GM19324 (cell line): Measurements from ENCODE around the gene SHKBP1.
"Not testable (repeated sequence)": the region's sequence is repeated elsewhere in the genome, so short reads cannot be mapped to it uniquely, and the experiment has no call there.

ENCODE experiments used
- ATAC-seq: cut with Tn5 transposase; IDR thresholded peaks from one replicate; pipeline ENCODE4 v1.9.1; 2021; ENCODE audit warnings: mild to moderate bottlenecking, moderate library complexity; ENCODE audit not compliant: unreplicated experiment, low FRiP score

SHKBP1 gene

DNA sequence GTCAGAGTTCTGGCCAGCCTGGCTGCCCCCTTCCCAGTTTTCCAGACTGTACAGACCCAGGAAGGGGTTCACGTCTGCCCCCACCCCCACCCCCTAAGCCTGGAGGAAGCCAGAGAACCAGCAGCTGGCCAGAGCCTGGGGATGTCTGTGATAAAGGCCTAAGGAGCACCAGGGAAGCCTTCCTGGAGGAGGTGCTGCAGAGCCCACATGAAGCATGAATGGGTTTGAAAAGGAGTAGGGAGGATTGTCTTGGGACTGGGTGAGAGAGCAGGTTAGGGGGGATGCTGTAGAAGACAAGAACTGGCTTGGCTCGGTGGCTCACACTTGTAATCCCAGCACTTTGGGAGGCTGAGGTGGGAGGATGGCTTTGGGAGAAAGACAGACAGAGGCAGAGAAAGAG is 5.8 kb downstream of the SHKBP1 start:
- no peak for ATAC-seq

DNA sequence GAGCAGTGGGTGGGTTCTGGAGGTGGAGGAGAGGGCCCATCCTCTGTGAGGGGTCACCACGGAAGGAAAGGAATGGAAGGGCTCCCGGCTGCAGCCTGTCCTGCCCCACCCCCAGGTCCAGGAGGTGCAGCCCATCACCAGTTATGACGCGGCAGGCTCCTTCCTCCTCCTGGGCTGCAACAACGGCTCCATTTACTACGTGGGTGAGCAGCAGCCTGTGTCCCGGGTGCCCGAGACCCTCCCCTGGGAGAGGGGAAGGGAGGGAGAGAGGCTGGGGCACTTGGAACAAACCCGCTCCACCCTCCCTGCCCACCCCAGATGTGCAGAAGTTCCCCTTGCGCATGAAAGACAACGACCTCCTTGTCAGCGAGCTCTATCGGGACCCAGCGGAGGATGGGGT is 6.6 kb downstream of the SHKBP1 start:
- ATAC-seq: no peak

DNA sequence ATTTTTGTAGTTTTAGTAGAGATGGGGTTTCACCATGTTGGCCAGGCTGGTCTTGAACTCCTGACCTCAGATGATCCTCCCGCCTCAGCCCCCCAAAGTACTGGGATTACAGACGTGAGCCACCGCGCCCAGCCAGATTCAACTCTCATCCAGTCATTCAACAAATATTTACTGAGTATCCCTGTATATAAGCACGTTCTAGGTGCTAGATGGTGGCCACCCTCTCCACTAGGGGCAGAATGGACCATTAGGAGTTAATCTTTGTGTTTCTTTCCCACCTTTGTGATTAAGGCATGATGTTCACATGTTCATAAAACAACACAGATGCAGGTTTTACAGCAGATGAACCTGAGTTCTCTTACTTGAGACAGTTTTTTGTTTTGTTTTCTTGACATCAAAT is 7.3 kb downstream of the SHKBP1 start:
- ATAC-seq: no peak

DNA sequence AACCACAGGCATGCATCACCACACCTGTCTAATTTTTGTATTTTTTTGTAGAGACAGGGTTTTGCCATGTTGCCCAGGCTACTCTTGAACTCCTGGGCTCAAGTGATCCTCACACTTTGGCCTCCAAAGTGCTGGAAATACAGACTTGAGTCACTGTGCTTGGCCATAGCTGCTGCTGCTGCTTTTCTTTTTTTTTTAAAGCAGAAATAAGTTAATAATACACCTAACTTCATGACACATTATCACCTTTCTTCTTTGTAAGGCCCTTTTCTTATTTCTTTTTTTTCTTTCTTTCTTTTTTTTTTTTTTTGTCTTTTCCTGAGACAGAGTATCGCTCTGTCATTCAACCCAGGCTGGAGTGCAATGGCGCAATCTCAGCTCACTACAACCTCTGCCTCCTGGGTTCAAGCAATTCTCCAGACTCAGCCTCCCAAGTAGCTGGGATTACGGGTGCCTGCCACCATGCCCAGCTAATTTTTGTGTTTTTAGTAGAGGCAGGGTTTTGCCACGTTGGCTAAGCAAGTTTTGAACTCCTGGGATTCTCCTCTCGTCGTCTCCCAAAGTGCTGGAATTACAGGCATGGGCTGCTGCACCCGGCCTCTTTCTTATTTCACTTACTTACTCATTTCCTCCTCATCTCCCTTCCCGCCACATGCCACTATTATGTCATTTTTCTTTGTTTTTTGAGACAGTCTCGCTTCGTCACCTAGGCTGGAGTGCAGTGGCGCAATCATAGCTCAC is 8.7 kb downstream of the SHKBP1 start:
- no peak for ATAC-seq

DNA sequence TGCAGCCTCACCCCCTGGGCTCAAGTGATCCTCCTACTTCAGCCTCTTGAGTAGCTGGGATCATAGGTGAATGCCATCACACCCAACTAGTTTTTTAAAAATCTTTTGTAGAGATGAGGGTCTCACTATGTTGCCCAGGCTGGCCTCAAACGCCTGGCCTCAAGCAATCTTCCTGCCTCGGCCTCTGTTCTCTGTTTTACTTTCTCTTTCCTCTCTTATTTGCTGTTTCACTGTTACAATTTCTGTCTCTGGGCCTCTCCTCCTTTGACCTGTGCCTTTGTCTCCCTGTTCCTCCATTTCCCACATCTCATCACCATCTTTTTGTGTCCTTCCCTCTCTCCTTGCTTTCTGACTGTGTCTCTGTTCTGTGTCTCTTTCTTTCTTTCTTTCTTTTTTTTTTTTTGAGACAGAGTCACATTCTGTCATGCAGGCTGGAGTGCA is 9.3 kb downstream of the SHKBP1 start:
- ATAC-seq: no peak

DNA sequence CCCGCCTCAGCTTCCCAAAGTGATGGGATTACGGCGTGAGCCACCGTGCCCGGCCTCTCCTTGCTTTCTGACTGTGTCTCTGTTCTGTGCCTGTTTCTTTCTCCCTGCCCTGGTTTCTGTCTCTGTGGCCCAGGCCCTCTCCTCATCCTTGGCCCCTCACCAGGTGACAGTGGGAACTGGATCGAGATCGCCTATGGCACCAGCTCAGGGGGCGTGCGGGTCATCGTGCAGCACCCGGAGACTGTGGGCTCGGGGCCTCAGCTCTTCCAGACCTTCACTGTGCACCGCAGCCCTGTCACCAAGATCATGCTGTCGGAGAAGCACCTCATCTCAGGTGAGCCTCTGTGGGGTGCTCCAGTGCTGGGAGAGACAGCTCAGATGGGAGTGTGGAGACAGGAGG is 9.9 kb downstream of the SHKBP1 start:
- ATAC-seq: no peak

DNA sequence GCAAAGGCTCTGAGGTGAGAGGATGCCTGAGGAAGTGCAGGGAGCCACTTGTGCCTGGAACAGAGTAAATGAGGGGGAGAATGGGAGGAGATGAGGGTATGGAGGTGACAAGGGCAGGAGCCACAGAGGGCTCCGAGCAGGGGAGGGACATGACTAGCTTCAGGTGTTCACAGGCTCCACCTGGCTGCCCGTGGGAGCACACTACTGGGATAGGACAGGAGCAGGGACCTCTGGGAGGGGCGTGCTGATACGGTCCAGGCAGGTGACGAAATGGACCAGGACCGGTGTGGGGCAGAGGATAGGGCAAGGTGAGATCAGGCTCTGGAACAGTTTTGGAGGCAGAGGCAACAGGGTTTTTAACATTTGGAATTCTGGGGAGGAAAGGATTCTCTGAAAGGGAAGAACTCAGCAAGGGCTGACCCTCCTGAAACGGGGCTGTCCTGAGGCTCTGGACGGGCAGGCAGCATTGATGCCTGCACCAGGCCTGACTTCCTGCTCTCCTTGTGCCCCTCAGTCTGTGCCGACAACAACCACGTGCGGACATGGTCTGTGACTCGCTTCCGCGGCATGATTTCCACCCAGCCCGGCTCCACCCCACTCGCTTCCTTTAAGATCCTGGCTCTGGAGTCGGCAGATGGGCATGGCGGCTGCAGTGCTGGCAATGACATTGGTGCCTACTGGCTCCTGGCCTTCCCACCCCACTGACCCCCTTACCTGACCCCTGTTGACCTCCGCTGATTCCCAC is 11.6 kb downstream of the SHKBP1 start:
- no peak for ATAC-seq

DNA sequence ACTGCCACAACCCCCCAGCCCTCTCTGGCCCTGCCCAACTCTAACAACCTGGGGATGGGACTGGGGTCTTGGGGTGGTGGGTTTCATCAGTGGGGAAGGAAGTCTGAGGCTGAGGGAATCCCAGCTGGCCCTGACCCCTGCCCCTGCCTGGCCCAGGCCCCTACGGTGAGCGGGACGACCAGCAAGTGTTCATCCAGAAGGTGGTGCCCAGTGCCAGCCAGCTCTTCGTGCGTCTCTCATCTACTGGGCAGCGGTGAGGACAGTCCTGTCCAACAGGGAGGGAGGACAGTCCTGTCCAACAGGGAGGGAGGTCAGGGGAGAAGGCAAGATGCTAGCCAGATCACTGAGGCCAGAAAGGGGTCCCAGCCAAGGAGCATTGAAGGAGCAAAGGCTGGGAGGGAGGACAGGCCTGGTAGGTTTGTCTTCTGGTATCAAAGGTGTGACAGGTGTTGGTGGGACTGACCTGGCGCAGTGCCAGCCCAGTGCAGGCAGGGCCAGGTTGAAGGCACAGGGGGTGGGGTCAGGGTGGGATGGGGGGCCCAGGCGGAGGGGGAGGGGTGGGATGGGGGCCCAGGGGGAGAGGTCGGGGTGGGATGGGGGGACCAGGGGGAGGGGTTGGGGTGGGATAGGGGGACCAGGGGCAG is 12.4 kb downstream of the SHKBP1 start:
- no peak for ATAC-seq

DNA sequence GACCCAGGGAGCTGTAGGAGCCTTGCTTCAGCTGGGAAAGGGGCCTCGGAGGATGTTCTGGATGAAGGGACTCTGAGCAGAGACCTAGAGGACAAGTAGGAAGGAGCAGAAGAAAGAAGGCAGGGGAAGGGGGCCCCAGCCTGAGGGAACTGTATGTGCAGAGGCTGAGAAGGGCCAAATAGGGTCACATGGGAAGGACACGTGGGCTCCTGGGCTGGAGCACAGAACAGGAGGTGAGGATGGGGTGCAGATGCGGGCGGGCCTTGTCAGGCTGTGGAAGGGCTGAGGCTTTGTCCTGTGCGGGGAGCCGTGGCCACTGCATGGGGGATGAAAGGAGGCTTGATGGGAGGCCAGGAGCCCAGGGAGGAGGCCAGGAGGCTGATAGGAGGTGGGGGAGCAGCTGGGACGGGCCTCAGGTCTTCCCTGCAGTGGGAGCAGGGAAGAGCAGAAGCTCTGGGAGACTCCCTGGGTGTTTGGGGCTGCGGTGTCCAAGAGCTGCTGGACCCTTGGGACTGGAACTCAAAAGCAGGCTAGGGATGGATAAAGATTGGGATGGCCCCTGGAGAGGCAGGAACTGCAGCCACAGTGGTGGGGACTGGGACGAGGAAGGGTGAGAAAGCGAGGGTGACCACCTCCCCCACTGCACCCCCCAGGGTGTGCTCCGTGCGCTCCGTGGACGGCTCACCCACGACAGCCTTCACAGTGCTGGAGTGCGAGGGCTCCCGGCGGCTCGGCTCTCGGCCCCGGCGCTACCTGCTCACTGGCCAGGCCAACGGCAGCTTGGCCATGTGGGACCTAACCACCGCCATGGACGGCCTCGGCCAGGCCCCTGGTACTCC is 13.1 kb downstream of the SHKBP1 start:
- no peak for ATAC-seq

DNA sequence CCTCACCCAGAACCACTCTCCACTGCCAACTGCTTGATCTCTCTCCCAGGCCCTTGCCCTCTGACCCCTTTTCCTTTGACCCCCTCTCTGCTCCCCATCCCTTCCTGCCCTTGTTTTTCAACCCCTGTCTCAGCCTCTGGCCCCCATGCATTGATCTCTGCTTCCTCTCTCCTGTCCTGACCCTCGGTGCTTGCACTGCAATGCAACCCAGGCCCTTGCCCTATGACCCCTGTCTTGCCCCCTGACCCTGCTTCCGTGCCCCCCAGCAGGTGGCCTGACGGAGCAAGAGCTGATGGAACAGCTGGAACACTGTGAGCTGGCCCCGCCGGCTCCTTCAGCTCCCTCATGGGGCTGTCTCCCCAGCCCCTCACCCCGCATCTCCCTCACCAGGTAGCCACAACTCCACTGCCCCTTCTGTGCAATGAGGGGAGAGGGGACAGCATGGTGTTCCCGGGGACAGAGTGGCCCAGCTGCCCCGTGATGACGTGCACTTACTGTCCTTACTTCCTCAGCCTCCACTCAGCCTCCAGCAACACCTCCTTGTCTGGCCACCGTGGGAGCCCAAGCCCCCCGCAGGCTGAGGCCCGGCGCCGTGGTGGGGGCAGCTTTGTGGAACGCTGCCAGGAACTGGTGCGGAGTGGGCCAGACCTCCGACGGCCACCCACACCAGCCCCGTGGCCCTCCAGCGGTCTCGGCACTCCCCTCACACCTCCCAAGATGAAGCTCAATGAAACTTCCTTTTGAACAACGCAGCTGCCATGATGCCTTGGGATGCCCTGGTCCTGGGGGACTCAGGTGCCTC is 14.0 kb downstream of the SHKBP1 start:
- ATAC-seq: no peak

DNA sequence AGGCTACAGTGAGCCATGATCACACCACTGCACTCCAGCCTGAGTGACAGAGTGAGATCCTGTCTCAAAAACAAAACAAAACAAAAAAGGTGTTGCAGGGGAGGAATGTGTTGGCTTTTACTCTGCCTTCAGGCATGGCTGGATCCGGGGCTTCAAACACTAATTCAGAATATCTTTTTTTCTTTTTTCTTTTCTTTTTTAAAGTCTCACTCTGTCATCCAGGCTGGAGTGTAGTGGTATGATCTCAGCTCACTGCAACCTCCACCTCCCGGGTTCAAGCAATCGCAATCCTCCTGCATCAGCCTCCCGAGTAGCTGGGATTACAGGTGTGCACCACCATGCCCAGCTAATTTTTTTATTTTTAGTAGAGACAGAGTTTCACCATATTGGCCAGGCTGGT is 15.1 kb downstream of the SHKBP1 start:
- ATAC-seq: not testable (repeated sequence)

DNA sequence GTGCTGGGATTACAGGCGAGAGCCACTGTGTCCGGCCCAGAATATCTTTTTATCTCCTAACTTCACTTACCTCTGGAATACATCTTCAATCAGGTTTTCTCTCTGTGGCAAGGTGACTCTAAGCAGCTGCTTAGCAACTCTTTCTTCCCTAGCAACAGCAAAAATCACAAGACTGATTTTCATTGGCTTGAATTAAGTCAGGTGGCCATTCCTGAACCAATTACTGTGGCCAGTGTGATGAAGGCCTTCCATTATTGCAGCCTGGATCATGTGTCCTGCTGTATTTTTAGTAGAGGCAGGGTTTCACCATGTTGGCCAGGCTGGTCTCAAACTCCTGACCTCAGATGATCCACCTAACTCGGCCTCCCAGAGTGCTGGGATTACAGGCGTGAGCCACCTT is 15.5 kb downstream of the SHKBP1 start:
- ATAC-seq: no peak

DNA sequence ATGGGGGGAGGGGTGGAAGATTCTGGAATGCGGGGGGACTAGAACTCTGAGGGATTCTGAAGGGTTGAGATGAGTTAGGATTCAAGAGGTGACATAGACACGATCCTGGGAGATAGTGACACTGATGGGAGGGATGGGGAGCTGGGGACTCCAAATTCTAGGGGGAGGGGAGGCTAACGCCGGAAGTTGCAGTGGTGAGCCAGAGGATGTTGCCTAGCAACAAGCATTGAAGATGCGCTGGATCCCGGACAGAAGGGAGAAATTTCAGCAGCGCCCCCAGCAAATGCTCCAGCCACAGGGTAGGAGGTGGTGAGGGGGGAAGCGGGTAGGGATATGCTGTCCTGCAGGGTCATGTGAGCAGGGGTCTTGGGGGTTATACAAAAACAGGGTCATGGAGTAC is 17.6 kb downstream of the SHKBP1 start:
- ATAC-seq: no peak

DNA sequence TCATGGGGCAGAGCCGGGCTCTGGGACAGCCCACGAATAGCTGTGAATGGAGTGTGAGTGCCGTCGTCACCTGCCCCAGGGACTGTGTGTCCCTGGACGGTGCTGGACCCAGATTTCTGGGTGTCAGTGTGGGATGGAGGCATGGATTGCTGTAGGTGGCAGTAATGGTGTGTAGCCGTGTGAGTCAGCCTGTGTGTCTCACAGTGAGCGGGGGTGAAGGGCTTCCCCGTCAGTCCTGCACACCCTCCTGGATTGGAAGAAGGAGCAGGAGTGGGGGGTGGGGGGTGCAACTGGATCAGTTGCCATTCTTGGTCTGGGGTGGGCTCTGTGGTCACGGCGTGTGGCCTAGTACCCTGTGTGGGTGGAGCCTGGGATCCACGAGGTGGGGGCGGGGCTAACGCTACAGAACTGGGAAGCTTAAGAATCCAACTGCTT is 18.0 kb downstream of the SHKBP1 start:
- no peak for ATAC-seq

DNA sequence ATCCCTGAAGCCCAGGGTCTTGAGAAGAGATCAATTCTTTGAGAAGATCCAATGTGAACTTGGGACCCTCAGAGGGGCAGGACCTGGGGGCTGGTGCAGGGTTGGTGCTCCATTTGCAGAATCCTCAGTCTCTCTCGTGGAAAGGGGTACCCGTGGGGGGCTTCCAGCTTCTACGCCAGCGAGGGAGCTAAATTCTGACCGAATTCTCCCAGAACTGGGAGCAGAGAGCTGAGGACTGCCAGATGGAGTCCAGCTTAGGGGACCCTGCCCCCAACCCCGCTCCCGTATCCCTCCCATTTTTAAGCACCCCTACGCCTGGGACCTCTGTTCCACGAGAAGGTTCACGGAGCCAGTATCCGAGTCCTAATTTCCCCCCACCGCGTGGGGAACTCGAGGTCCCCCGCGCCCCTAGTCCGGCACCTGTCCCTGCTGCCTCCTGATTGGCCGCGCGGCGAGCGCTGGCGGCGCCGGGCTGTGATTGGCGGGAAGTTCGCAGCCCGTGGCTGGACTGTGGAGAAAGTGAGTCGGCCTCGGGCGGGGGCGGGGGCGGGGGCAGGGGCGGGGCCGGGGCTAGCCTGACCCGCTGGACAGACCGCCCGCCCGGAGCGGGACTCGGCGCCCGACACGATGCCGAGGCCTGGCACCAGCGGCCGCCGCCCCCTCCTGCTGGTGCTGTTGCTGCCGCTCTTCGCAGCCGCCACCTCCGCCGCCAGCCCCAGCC is 20.1 kb downstream of the SHKBP1 start:
- no peak for ATAC-seq

DNA sequence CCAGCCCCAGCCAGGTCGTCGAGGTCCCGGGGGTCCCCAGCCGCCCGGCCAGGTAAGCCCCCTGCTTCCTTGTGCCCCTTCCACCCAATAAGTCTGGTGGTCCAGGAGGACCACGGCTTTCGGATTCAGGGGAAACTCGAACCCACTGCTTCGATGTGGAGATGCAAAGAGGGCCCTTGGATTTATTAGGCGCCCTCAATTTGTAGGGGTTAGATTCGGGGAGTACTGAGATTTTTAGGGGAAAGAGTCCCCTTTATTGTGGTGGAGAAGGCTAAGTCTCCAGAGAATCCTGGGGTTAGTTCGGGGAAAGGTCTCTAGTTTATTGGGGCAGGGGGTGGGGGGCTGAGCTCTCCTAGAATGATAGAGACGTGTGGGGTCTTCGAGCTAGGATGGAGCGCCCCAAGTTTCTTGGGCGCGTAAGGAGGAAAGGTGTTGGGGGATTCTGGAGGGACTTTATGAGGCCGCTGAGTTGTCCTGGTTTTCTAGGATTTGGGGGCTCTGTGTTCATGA is 20.7 kb downstream of the SHKBP1 start:
- no peak for ATAC-seq

DNA sequence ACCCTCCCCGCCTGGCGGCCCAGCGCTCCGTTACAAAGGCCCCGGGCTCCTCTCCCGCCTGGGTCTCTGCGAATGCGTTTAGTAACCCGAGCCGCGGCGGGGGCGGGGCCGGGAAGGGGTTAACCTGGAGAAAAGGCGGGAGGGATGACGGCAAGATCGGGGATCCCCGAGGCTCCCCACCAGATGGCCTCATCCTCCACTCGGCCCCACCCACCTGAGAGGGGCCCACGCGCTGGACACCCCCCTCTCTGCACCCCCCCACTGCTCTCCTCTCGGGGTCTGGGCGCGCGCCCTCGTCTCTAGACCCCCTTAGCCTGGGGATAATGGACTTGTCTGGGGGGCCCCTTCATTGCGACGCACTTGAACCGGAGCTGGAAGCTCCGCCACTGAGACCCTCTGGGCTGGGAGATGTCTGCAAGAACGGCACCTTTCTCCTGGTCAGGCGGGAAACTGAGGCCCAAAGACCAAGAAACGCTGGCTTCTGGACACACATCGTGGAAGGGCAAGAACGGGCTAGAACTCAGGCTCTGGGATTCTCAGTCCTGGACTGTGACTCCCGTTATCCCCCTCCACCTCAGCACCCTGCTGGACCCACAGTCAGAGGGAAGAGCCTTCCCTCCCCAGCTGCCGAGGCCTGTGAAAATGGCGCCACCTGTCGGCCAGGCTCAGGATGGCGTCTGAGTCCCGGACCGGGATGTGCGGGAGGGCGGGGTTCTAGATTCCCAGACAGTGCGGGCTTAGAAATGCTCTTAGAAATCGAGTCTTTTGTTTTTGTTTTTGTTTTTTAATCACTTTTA is 21.6 kb downstream of the SHKBP1 start:
- no peak for ATAC-seq

DNA sequence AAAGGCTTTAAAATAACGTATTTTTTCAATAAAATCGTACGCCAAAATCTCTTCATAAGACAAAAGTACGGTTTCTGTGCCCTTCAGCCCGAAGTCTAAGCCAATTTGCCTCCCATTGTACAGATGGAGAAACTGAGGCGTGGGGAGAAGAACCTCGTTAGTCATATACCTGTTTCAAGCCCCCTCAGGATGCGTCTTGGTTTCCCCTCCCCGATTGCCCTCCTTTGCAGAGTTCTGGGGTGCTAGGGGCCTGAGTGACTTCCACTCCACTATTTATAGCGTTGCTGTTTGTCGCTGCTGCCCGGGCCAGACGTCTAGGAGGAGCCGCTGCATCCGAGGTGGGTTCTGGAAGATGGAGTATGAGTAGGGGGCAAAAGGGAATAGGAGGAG is 22.2 kb downstream of the SHKBP1 start:
- no peak for ATAC-seq
